ENCODE results near the gene FCHSD2. TPM values are rescaled to one million over a fixed set of nuclear protein-coding genes. Genes with fewer than 3 reads are reported as not detected.

Gene FCHSD2
- total and polyA plus RNA-seq, 4 donors, result 7.6 to 18.7 (median 9.9) TPM

DNA sequence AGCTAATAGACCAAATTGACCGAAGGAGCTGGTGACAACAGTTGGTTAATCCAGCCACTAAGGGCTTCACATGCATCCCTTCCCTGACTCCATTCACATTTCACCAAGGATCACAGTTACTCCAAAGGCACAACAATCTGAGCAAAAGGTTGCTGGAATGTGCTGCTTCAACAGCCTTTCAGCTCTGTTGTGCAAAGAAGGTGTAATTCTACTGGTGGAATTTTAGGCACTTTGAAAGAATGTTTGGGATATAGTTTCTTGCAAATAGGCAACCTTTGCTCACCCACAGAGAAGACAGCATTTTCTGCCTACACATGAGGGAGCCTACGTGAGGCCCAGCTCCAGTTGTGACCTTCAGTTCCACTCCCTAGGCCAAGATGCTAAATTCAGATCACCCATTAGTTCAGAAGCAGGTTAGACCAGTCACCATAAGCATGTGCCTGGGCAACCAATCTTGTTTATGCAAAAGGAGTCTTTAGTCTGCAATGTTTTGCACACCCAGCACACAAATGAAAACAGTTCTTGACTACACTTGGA lies 21.6 kb upstream of the FCHSD2 start:
- no peak for DNase-seq (ENCODE audit: low spot score)

DNA sequence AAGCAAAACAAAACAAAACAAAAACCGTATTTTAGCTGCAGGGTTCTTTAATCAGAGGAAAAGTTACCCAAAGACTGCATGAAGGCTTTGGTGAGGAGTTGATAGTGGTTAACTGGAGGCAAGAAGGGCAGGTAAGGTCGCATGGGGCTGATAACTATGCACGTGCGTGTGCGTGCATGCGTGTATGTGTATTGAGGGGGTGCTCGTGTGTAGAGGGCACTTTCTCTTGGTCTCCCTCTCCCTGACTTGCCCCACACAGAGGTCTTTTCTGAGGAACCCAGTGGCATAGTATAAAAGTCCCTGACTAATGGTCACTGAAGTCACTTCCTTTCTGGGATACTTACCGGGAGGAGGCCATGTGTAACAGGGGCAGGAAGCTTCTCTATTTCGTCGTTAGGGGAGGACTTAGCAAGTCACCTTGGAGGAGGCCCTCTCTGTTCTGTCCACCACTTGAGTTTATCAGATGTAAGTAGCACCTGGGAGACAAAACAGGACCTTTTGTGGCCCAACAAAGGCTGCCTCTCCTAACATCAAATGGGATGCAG lies 20.1 kb upstream of the FCHSD2 start:
- H3K4me1 ChIP-seq (ENCODE audit: control insufficient read depth in 4 of 4, insufficient read depth in 4 of 4, low read length in 3 of 4), result peaks cover 5 to 43% (median 23%) of the 10 kb centered on the region in 4 donors
- no peak for TF ChIP-seq FOXA2 (IDR thresholded peaks at IDR 0.05)
- TF ChIP-seq HNF4A (conservative IDR thresholded peaks at IDR 0.05), result no peak
- TF ChIP-seq, protein P1, sequence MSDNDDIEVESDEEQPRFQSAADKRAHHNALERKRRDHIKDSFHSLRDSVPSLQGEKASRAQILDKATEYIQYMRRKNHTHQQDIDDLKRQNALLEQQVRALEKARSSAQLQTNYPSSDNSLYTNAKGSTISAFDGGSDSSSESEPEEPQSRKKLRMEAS (IDR thresholded peaks at IDR 0.05), result no peak
- TF ChIP-seq HNF4G (IDR thresholded peaks at IDR 0.05), result no peak
- no peak for TF ChIP-seq JUND (IDR thresholded peaks at IDR 0.05)
- no peak for TF ChIP-seq GABPA (IDR thresholded peaks at IDR 0.05 in 1 of 2, conservative IDR thresholded peaks at IDR 0.05 in 1 of 2)
- TF ChIP-seq, protein P2, sequence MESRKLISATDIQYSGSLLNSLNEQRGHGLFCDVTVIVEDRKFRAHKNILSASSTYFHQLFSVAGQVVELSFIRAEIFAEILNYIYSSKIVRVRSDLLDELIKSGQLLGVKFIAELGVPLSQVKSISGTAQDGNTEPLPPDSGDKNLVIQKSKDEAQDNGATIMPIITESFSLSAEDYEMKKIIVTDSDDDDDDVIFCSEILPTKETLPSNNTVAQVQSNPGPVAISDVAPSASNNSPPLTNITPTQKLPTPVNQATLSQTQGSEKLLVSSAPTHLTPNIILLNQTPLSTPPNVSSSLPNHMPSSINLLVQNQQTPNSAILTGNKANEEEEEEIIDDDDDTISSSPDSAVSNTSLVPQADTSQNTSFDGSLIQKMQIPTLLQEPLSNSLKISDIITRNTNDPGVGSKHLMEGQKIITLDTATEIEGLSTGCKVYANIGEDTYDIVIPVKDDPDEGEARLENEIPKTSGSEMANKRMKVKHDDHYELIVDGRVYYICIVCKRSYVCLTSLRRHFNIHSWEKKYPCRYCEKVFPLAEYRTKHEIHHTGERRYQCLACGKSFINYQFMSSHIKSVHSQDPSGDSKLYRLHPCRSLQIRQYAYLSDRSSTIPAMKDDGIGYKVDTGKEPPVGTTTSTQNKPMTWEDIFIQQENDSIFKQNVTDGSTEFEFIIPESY (IDR thresholded peaks at IDR 0.05), result no peak
- no peak for TF ChIP-seq YY1 (IDR thresholded peaks at IDR 0.05)
- TF ChIP-seq TAF1 (conservative IDR thresholded peaks at IDR 0.05), result no peak
- no peak for TF ChIP-seq RXRA (IDR thresholded peaks at IDR 0.05)
- TF ChIP-seq SP1 (IDR thresholded peaks at IDR 0.05), result no peak
- no peak for TF ChIP-seq FOXA1 (IDR thresholded peaks at IDR 0.05)
- no peak for TF ChIP-seq EGR1 (IDR thresholded peaks at IDR 0.05; ENCODE audit: low read depth in 2 of 2)
- TF ChIP-seq, protein P3, sequence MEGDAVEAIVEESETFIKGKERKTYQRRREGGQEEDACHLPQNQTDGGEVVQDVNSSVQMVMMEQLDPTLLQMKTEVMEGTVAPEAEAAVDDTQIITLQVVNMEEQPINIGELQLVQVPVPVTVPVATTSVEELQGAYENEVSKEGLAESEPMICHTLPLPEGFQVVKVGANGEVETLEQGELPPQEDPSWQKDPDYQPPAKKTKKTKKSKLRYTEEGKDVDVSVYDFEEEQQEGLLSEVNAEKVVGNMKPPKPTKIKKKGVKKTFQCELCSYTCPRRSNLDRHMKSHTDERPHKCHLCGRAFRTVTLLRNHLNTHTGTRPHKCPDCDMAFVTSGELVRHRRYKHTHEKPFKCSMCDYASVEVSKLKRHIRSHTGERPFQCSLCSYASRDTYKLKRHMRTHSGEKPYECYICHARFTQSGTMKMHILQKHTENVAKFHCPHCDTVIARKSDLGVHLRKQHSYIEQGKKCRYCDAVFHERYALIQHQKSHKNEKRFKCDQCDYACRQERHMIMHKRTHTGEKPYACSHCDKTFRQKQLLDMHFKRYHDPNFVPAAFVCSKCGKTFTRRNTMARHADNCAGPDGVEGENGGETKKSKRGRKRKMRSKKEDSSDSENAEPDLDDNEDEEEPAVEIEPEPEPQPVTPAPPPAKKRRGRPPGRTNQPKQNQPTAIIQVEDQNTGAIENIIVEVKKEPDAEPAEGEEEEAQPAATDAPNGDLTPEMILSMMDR (IDR thresholded peaks at IDR 0.05; ENCODE audit: low read depth, low read length, missing input control), result no peak
- TF ChIP-seq, protein P4, sequence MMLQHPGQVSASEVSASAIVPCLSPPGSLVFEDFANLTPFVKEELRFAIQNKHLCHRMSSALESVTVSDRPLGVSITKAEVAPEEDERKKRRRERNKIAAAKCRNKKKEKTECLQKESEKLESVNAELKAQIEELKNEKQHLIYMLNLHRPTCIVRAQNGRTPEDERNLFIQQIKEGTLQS (IDR thresholded peaks at IDR 0.05), result no peak
- TF ChIP-seq NR2F2 (IDR thresholded peaks at IDR 0.05), result no peak
- no peak for TF ChIP-seq RAD21 (IDR thresholded peaks at IDR 0.05)

More for the DNA sequence above, 21.6 kb upstream of the FCHSD2 start:
- no peak overlapping the region for H3K9ac ChIP-seq (ENCODE audit: low read depth in 1 of 2, low read length in 2 of 2)
- H3K27ac ChIP-seq (ENCODE audit: low read depth in 1 of 2, low read length in 2 of 2), result no peak overlapping the region
- no peaks in the 10 kb centered on the region for H3K9me3 ChIP-seq (ENCODE audit: control insufficient read depth in 4 of 4, low read length in 3 of 4)
- H3K4me1 ChIP-seq (ENCODE audit: control insufficient read depth in 4 of 4, insufficient read depth in 4 of 4, low read length in 3 of 4), result peaks cover 7 to 38% (median 22%) of the 10 kb centered on the region in 4 donors
- TF ChIP-seq, protein P3 (IDR thresholded peaks at IDR 0.05; ENCODE audit: low read depth, low read length, missing input control), result no peak
- TF ChIP-seq, protein P2 (IDR thresholded peaks at IDR 0.05), result no peak
- H3K36me3 ChIP-seq (ENCODE audit: control insufficient read depth in 4 of 4, insufficient read depth in 3 of 4, low read depth in 1 of 4, low read length in 3 of 4), result no peaks in the 10 kb centered on the region
- 93% methylated on average over 2 of the region's 2 CpGs for WGBS
- no peak overlapping the region for H3K4me3 ChIP-seq (ENCODE audit: low read depth in 1 of 3, low read length in 3 of 3)
- no peaks in the 10 kb centered on the region for H3K27me3 ChIP-seq (ENCODE audit: control insufficient read depth in 4 of 4, insufficient read depth in 4 of 4, low read length in 3 of 4)

More for the DNA sequence above, 20.1 kb upstream of the FCHSD2 start:
- WGBS, result 84% methylated on average over 10 of the region's 10 CpGs
- Histone ChIP-seq H3K27ac (ENCODE audit: low read depth in 1 of 2, low read length in 2 of 2) (no peak overlapping the region), H3K27me3 (ENCODE audit: control insufficient read depth in 4 of 4, insufficient read depth in 4 of 4, low read length in 3 of 4) (no peaks in the 10 kb centered on the region), H3K9ac (ENCODE audit: low read depth in 1 of 2, low read length in 2 of 2) (no peak overlapping the region), H3K9me3 (ENCODE audit: control insufficient read depth in 4 of 4, low read length in 3 of 4) (no peaks in the 10 kb centered on the region), H3K36me3 (ENCODE audit: control insufficient read depth in 4 of 4, insufficient read depth in 3 of 4, low read depth in 1 of 4, low read length in 3 of 4) (no peaks in the 10 kb centered on the region), H3K4me3 (ENCODE audit: low read depth in 1 of 3, low read length in 3 of 3) (no peak overlapping the region)
- no peak for DNase-seq (ENCODE audit: low spot score)

All from liver (tissue), 9 donors.